NCI-H146 (cell line): ENCODE results near the gene RPL36A.

ENCODE experiments used
- DNase-seq: peaks from one replicate; lab custom pipeline; 2025; lab: John Stamatoyannopoulos, UW

RPL36A gene

GRCh38 chrX:101442085-101442484 is 51.3 kb downstream of the RPL36A start:
- no peak for DNase-seq
